ENCODE measurements around the gene DGKD.
A peak's percentile ranks its signal among the peaks of the same experiment; 100 is the strongest.
"Not testable (repeated sequence)": the region's sequence is repeated elsewhere in the genome, so short reads cannot be mapped to it uniquely, and the experiment has no call there.

DGKD gene

DNA sequence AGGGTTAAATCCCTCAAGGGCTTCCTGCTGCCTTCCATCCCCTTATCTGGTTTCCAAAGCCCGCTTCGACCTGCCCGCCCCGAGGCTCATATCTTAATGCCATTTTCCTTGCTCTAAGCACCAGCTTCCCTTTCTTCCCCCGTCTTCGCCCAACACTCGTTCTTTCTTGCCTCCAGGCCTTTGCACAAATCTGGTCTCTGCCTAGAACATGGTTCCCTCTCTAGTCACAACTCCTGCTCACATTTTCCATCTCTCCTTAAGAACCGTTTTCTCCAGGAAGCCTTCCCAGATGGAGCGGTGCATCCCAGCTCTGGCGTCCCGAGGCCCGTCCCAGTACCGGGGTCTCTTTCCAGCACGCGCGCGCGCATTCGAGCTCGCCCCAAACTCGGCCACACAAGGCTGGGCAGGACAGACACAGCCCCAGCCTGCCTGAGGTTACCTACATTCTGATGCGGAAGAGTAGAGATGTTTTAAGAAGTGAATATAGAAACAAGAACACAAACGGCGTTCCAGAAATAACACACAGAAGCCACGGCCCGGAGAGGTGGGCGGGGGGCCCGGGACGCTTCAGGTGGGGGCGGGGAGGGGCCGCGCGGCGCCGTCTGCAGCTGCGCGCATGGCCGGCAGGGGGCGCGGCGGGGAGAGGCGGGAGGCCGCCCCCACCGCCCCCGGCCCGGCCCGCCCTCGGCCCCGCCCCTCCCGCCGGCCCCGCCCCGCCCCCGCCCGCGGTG, at the start of gene DGKD:
Gene DGKD, plus strand, starts transcription at position 726 of the 731 bp plus-strand sequence. CDS start 25 bp downstream, outside the sequence.
- DNase-seq (ENCODE audit: low read depth) = peak; percentile 12

GRCh38 chr2:233307565-233307964, 46.7 kb upstream of the DGKD start, which contains the start of gene SAG:
Gene SAG, plus strand, starts transcription at chr2:233307816. Its CDS starts 1,374 bp downstream, at chr2:233309190.
- no peak for DNase-seq (ENCODE audit: low read depth)

- DNase-seq (ENCODE audit: low read depth) = no peak
Measured at GRCh38 chr2:233311241-233311926, 42.9 kb upstream of the DGKD start.

- DNase-seq (ENCODE audit: low read depth) = no peak
Measured at GRCh38 chr2:233312874-233313273, 41.4 kb upstream of the DGKD start.

DNA sequence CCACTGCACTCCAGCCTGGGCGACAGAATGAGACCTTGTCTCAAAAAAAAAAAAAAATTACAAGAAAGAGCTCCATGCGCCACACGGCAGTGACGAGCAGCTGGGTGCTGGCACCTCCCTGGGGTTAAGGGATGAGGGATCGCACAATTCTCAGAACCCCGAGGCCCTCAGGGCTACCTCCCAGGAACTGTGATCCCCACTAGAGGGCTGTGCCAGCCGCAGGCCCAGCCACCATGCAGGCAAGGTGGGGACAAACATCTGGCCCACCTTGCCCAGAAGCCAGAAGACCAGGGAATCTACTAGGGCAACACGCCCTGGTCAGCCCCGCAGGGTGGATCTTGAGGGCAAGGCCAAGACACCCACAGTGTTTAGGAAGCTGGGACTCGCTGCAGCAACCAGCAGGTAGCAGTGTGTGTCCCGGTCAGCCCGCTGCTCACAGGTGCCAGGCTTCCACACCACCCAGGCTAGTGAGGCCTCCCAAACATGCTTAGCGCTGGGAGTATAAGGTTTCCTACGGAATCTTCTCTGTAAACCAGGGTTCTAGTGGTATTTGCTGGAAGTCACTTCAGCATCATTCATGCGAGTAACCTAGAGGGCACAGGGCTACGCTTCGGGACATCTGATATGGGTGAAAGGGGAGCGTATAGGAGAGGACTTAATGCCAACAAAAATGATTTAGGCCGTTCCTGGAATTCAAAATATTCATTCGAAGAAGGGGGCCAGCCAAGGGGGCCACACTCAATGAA, 39.9 kb upstream of the DGKD start:
- DNase-seq (ENCODE audit: low read depth) = no peak

GRCh38 chr2:233317196-233317943, 36.9 kb upstream of the DGKD start:
- DNase-seq (ENCODE audit: low read depth) = no peak

DNA sequence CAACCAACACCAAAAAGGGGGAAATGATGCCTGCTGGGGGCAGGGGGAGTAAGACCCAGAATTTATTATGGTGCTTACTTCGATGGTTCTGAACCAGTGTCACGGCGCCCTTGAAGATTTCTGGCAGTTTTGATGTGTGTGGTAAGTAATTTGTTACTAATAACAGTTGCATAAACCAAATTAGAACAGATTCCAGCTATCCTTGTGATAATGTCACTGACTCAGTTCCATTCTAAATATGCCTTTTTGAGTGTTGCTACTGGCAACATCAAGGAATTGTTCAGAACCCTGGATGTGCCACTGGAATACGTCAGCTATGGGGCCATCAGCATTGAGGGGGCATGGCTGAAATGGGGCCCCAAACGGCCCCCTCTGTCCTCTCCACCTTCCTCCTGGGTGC, 35.0 kb upstream of the DGKD start:
- DNase-seq (ENCODE audit: low read depth) = no peak

GRCh38 chr2:233320470-233320869, 33.8 kb upstream of the DGKD start:
- DNase-seq (ENCODE audit: low read depth) = no peak

DNA sequence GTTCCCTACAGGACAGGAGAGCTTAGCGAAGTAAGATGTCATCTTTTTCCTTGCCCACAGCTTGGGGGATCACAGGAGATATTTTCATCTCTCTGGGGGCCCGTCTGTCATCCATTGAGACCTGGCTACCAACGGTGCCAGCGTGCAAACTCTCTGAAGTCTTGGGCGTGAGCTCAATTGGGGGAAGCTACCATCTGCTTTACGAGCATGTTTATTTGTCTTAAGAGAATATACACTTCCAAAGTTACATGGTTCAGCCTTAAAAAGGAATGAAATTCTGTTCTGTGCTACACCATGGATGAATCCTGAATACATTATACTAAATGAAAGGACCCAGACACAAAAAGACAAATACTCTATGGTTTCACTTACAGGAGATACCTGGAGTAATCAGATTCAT, 33.1 kb upstream of the DGKD start:
- DNase-seq (ENCODE audit: low read depth) = no peak

DNA sequence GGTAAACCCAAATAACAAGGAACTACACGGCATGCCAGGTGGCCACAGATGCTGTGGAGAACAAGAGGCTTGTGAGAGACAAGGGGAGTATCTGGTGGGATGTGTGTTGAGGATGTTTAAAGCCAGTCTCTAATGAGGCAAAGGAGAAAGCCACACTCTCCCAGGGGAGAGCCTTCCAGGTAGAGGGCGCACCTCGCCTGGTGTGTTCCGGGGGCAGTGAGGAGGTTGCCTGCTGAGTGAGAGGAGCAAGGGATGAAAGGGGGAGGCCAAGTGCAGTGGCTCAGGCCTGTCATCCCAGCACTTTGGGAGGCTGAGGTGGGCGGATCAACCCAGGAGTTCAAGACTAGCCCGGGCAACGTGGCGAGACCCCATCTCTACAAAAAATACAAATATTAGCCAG, 30.4 kb upstream of the DGKD start:
- no peak for DNase-seq (ENCODE audit: low read depth)

DNA sequence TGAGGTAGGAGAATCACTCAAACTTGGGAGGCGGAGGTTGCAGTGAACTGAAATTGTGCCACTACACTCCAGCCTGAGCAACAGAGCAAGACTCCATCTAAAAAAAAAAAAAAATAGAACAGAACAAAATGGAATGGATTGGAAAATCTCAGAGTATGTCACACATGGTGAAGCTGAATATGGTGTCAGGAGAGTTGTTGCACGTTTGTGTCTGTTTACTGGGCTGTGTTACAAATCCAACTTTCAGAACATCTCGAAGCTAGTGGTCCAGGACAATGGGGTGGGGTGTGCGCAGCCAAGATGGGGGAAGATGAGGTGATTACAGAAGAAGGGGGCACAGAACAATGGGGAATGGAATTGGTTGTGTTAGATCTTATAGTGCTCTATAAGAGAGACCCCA, 29.0 kb upstream of the DGKD start:
- no peak for DNase-seq (ENCODE audit: low read depth)

GRCh38 chr2:233325814-233326213, 28.5 kb upstream of the DGKD start:
- no peak for DNase-seq (ENCODE audit: low read depth)

DNA sequence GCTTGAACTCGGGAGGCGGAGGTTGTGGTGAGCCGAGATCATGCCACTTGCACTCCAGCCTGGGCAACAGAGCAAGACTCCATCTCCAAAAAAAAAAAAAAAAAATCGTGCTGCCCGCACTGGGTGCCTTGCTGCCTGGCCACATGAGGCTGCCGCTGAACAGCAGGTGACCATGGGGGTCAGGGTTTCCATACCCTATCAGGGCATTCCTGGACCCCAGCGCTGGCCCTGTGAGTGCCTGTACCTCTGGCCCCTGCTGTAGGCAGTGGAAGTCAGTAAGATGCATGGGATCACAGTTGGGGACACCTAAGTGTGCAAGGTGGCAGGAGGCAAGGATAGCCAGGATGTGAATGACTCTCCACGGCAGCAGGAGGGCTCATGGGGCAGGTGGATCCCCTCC, 27.8 kb upstream of the DGKD start:
- no peak for DNase-seq (ENCODE audit: low read depth)

GRCh38 chr2:233328922-233329321, 25.4 kb upstream of the DGKD start:
- DNase-seq (ENCODE audit: low read depth) = no peak

DNA sequence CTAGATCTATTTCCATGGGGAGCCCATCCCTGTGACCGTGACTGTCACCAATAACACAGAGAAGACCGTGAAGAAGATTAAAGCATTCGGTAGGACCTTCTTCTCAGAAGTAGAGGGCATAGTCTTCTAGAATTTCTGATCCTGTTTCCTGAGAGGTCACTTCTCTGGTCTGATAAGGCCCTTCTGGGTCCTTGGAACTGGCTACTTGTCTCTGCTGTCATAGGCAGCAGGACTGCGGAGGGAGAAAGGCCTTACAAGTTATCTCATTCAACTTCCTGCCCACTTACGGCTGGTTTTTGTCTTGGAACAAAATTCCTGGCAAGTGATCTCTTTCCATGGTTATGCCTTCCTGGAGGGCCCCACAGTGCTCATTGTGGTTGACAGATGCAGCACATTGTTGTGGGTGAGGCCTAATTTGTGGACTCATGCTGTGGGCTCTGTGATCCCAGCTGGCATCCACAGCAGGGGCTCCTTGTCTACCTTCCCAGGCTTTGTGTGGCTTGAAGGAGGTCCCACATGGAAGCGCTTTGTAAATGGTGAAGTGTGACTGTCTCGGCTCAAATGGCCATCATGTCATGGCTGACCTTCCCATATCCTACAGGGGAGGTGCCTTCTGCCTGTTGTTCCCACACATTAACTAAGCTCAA, 24.7 kb upstream of the DGKD start:
- no peak for DNase-seq (ENCODE audit: low read depth)

DNA sequence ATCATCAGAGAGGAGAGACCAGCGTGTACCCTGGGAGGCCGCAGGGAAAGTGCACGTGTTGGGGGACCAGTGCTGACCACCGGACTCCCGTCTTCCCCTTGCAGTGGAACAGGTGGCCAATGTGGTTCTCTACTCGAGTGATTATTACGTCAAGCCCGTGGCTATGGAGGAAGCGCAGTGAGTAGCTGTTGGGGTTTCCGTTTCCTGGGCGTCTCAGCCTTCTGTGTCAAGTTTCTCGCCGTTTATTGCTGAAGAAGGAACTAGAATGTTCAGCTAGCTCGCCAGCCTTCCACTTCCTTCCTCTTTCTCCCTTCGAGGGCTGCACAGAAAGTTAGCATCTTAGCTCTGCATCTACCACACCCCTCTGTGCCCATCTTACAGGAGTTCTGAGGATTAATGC, 22.8 kb upstream of the DGKD start:
- DNase-seq (ENCODE audit: low read depth) = no peak

GRCh38 chr2:233332125-233332524, 22.2 kb upstream of the DGKD start:
- no peak for DNase-seq (ENCODE audit: low read depth)

- DNase-seq (ENCODE audit: low read depth) = no peak
Measured at GRCh38 chr2:233334915-233335314, 19.4 kb upstream of the DGKD start.

GRCh38 chr2:233336091-233336490, 18.2 kb upstream of the DGKD start:
- not testable (repeated sequence) for DNase-seq (ENCODE audit: low read depth)

DNA sequence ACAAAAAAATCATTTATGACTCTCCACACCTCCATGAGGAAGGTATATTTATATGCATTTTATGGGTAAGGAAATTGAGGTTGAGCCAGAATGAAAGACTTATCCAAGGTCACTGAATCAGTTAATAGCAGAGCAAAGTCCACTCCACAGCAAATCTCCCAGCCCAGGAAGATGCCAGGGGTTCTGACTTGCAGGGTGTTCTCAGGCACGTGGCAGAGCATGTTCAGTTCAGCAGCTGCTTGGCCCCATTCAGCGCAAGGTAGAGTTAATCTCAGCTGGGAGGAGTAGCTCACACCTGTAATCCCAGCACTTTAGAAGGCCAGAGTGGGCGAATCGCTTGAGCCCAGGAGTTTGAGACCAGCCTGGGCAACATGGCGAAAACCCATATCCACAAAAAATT, 17.8 kb upstream of the DGKD start:
- DNase-seq (ENCODE audit: low read depth) = no peak

DNA sequence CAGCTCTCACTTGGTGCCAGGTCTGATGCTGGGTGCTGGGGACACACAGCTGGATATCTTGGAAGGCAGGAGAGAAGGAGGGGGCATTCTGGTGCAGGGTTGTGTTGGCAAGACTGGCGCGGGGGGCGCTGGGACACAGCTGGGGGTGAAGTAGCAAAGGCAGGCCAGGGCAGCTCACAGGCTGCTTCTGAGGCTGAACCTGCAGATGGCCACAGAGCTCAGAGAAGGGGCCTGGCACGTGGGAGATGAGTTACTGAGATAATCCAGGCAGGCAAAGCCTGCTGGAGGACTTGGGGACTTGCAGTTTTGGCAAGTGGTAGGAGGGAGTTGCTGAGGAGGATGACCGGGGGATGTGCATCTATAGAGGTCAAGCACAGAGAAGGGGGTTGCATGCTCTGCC, 16.2 kb upstream of the DGKD start:
- no peak for DNase-seq (ENCODE audit: low read depth)

Measured in stromal cell of bone marrow (primary cell).